ENCODE data around the gene WHRN.

GRCh38 chr9:114355821-114356220, 149.5 kb downstream of the WHRN start:
- no peak for TF ChIP-seq ZNF416 (CRISPR knock-in tag; IDR thresholded peaks at IDR 0.05)
- TF ChIP-seq CTCF (IDR thresholded peaks at IDR 0.05): no peak
- TF ChIP-seq E2F5 (CRISPR knock-in tag; IDR thresholded peaks at IDR 0.05): no peak
- no peak for TF ChIP-seq USF2 (CRISPR knock-in tag; IDR thresholded peaks at IDR 0.05)
- no peak for TF ChIP-seq ATF2 (CRISPR knock-in tag; IDR thresholded peaks at IDR 0.05; ENCODE audit: borderline replicate concordance, low read depth)
- TF ChIP-seq STAT6 (CRISPR knock-in tag; conservative IDR thresholded peaks at IDR 0.05; ENCODE audit: low read depth): no peak
- TF ChIP-seq E2F1 (CRISPR knock-in tag; IDR thresholded peaks at IDR 0.05): no peak
- TF ChIP-seq USF1 (CRISPR knock-in tag; IDR thresholded peaks at IDR 0.05): no peak
- no peak for TF ChIP-seq IRF2 (CRISPR knock-in tag; IDR thresholded peaks at IDR 0.05; ENCODE audit: borderline replicate concordance, low read depth)
- TF ChIP-seq E2F4 (CRISPR knock-in tag; IDR thresholded peaks at IDR 0.05; ENCODE audit: borderline replicate concordance, low read depth): no peak
- no peak for TF ChIP-seq PRDM15 (CRISPR knock-in tag; IDR thresholded peaks at IDR 0.05)
- no peak for TF ChIP-seq MAX (CRISPR knock-in tag; IDR thresholded peaks at IDR 0.05)
